ENCODE results near the gene DNM2. TPM values are rescaled to one million over a fixed set of nuclear protein-coding genes. Genes with fewer than 3 reads are reported as not detected.

Gene DNM2
- total and polyA plus RNA-seq, 2 of the 13 experiments (the other 11 are each of a cell fraction or from before 2014, with no cell fraction given), result 41.7 to 59.8 TPM

DNA sequence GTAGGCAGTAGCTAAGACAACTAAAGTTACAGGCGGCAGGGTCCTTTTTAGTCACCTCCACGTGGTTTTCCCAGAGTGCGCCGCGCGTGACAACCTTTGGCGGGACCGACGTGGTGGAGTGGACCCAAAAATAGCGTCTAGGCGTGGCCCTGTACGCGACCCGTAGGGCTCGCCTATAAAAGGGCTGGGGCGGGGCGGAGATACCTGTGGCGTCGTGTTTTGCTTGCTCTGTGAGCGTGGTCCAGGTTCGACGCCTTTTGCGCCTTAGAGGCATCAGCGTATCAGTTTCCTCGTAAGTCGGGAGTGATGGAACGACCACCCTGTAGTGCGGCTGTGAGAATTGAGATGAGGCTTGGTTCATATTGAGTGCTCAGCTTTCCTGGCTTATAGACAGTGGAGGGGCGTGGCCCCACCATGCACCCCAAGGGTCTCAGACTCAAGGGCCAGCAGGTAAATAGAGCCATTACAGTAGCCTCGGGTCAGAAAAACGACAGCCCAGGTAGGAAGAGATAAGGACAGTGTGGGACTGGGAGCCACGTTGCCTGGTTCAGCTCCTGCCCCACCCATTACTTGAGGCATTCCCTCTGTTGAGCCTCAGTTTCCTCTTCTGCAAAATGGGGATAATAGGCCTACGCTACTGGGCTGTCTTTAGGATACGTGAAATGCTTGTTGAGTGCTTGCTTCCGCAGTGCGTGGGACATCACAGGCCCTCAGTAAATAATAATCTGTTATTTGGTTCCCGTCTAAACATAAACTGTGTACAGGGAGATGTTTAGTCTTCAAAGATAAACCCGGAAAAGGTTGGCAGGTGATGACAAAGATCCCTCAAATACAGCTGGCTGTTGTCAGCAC lies 118.8 kb downstream of the DNM2 start (continued):
- TF ChIP-seq ZUFSP (CRISPR knock-in tag; IDR thresholded peaks at IDR 0.05; ENCODE audit: borderline replicate concordance) (no peak), MTA3 (CRISPR knock-in tag; IDR thresholded peaks at IDR 0.05) (no peak), REXO4 (CRISPR knock-in tag; IDR thresholded peaks at IDR 0.05; ENCODE audit: borderline replicate concordance) (peak; percentile 44; the same call in 1 of the 2 replicates), FOXA1 (IDR thresholded peaks at IDR 0.05) (no peak), FOXA1 (CRISPR knock-in tag; IDR thresholded peaks at IDR 0.05) (no peak), ZSCAN29 (CRISPR knock-in tag; conservative IDR thresholded peaks at IDR 0.05) (peak; percentile 68; the same call in 1 of the 2 replicates), HNRNPLL (IDR thresholded peaks at IDR 0.05; ENCODE audit: low read depth, low read length, poor library complexity, severe bottlenecking) (no peak), ZNF768 (CRISPR knock-in tag; IDR thresholded peaks at IDR 0.05) (no peak), HDAC6 (IDR thresholded peaks at IDR 0.05; ENCODE audit: low read depth, low read length) (no peak), AHR (CRISPR knock-in tag; IDR thresholded peaks at IDR 0.05) (peak; percentile 81; the same call in 1 of the 2 replicates), RXRB (CRISPR knock-in tag; IDR thresholded peaks at IDR 0.05; ENCODE audit: borderline replicate concordance) (no peak), ZNF275 (CRISPR knock-in tag; IDR thresholded peaks at IDR 0.05; ENCODE audit: borderline replicate concordance) (no peak; the same call in 1 of the 2 replicates), SNRNP70 (IDR thresholded peaks at IDR 0.05; ENCODE audit: low read depth, low read length) (no peak), ZNF546 (CRISPR knock-in tag; conservative IDR thresholded peaks at IDR 0.05) (no peak), EP300 (IDR thresholded peaks at IDR 0.05; ENCODE audit: low read depth in 2 of 2, low read length in 2 of 2) (no peak), EP300 (CRISPR knock-in tag; IDR thresholded peaks at IDR 0.05; ENCODE audit: borderline replicate concordance) (no peak), IKZF4 (CRISPR knock-in tag; IDR thresholded peaks at IDR 0.05; ENCODE audit: borderline replicate concordance, low read depth, not compliant biosample characterization) (no peak), GTF2F1 (IDR thresholded peaks at IDR 0.05; ENCODE audit: low read length) (no peak), SMARCE1 (IDR thresholded peaks at IDR 0.05; ENCODE audit: borderline replicate concordance) (no peak), ZNF629 (CRISPR knock-in tag; conservative IDR thresholded peaks at IDR 0.05) (peak; percentile 91), PAWR (CRISPR knock-in tag; IDR thresholded peaks at IDR 0.05; ENCODE audit: borderline replicate concordance) (no peak)
- TF ChIP-seq, protein P1, sequence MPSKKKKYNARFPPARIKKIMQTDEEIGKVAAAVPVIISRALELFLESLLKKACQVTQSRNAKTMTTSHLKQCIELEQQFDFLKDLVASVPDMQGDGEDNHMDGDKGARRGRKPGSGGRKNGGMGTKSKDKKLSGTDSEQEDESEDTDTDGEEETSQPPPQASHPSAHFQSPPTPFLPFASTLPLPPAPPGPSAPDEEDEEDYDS (CRISPR knock-in tag; IDR thresholded peaks at IDR 0.05), result no peak
- TF ChIP-seq, protein P2, sequence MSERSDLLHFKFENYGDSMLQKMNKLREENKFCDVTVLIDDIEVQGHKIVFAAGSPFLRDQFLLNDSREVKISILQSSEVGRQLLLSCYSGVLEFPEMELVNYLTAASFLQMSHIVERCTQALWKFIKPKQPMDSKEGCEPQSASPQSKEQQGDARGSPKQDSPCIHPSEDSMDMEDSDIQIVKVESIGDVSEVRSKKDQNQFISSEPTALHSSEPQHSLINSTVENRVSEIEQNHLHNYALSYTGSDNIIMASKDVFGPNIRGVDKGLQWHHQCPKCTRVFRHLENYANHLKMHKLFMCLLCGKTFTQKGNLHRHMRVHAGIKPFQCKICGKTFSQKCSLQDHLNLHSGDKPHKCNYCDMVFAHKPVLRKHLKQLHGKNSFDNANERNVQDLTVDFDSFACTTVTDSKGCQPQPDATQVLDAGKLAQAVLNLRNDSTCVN (CRISPR knock-in tag; IDR thresholded peaks at IDR 0.05; ENCODE audit: borderline replicate concordance), result no peak
- TF ChIP-seq, protein P3, sequence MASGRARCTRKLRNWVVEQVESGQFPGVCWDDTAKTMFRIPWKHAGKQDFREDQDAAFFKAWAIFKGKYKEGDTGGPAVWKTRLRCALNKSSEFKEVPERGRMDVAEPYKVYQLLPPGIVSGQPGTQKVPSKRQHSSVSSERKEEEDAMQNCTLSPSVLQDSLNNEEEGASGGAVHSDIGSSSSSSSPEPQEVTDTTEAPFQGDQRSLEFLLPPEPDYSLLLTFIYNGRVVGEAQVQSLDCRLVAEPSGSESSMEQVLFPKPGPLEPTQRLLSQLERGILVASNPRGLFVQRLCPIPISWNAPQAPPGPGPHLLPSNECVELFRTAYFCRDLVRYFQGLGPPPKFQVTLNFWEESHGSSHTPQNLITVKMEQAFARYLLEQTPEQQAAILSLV (CRISPR knock-in tag; IDR thresholded peaks at IDR 0.05; ENCODE audit: borderline replicate concordance), result peak; percentile 69; the same call in 1 of the 2 replicates

All from HepG2 (cell line).